ENCODE results near the gene FGF12.

FGF12 gene

GRCh38 chr3:192675958-192676649 is 51.2 kb downstream of the FGF12 start:
- no peak for DNase-seq

- DNase-seq = no peak
These were observed 71.7 kb downstream of the FGF12 start for GRCh38 chr3:192655628-192656027.

- DNase-seq = no peak
These were observed 72.3 kb downstream of the FGF12 start for GRCh38 chr3:192655040-192655439.

- DNase-seq = no peak
These were observed 73.5 kb downstream of the FGF12 start for GRCh38 chr3:192653862-192654261.

GRCh38 chr3:192652727-192653126 is 74.6 kb downstream of the FGF12 start:
- DNase-seq = no peak

- no peak for DNase-seq
These were observed 75.4 kb downstream of the FGF12 start for GRCh38 chr3:192651836-192652512.

- DNase-seq = no peak
These were observed 81.9 kb downstream of the FGF12 start for GRCh38 chr3:192645437-192645836.

- no peak for DNase-seq
These were observed 84.7 kb downstream of the FGF12 start for GRCh38 chr3:192642651-192643050.

- DNase-seq = no peak
These were observed 85.4 kb downstream of the FGF12 start for GRCh38 chr3:192641919-192642318.

- no peak for DNase-seq
These were observed 87.4 kb downstream of the FGF12 start for GRCh38 chr3:192639987-192640386.

GRCh38 chr3:192637803-192638202 is 89.5 kb downstream of the FGF12 start:
- no peak for DNase-seq

- no peak for DNase-seq
These were observed 90.6 kb downstream of the FGF12 start for GRCh38 chr3:192636517-192637444.

GRCh38 chr3:192629429-192629828 is 97.9 kb downstream of the FGF12 start:
- DNase-seq = no peak

GRCh38 chr3:192621909-192622308 is 105.4 kb downstream of the FGF12 start:
- DNase-seq = no peak

- no peak for DNase-seq
These were observed 107.1 kb downstream of the FGF12 start for GRCh38 chr3:192620275-192620674.

- DNase-seq = no peak
These were observed 115.9 kb downstream of the FGF12 start for GRCh38 chr3:192611411-192611810.

- no peak for DNase-seq
These were observed 118.4 kb downstream of the FGF12 start for GRCh38 chr3:192608726-192609600.

GRCh38 chr3:192607798-192608197 is 119.5 kb downstream of the FGF12 start:
- no peak for DNase-seq

- DNase-seq = no peak
These were observed 129.4 kb downstream of the FGF12 start for GRCh38 chr3:192597913-192598312.

GRCh38 chr3:192597506-192597905 is 129.8 kb downstream of the FGF12 start:
- no peak for DNase-seq

GRCh38 chr3:192578729-192579128 is 148.6 kb downstream of the FGF12 start:
- DNase-seq = no peak

GRCh38 chr3:192577811-192578210 is 149.5 kb downstream of the FGF12 start:
- no peak for DNase-seq

GRCh38 chr3:192577271-192577670 is 150.1 kb downstream of the FGF12 start:
- DNase-seq = no peak
